ENCODE measurements around the gene IL6ST. TPM values are rescaled to one million over a fixed set of nuclear protein-coding genes. Genes with fewer than 3 reads are reported as not detected.
A peak's percentile ranks its signal among the peaks of the same experiment; 100 is the strongest.
"Not testable (repeated sequence)": the region's sequence is repeated elsewhere in the genome, so short reads cannot be mapped to it uniquely, and the experiment has no call there.

The IL6ST gene
- total RNA-seq, 5 donors from 2014 or later (not counting 1 experiment from before 2014, with no cell fraction given): 113 to 330 (median 129) TPM

DNA sequence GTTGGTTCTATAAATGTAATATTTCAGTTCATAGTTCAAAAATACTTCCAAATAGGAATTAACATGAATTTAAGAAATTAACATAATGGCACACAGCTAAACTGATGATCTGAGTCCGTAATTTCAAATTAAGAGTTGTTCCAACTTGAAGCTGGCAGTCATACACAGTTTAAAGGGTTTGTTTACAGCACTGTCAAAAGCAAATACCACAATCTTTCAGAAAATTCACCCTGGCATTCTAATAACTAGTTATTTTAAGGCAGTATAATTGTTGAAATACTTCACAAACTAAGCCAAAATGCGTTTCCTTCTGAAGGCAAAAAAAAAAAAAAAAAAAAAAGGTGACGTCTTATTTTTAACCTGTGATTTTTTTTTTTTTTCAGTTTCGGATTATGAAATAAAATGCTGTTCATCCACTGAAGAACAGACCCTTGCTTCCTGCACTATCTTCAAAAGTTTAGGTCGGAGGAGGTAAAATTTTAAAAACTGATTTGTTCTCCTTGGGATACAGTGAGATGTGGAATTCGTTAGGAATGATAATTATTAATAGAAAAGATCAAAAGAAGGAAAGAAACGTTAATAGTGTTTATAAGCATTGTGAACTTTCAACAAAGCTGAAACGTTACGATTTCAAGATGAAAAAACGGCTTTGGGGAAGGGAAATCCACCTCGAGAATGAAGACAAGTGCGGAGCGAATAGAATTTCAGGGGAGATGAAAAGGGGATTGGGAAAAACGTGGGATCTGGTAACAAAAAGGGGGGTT lies 850 bp downstream of the IL6ST start:
- H3K9me3 Mint-ChIP-seq: no peaks in the 10 kb centered on the region
- Histone ChIP-seq H3K4me1 (ENCODE audit: control insufficient read depth in 1 of 2, extremely low read depth in 1 of 2, insufficient read depth in 2 of 2, low read length in 2 of 2) (peaks cover 17 to 40% of the 10 kb centered on the region in 2 experiments), H3K4me3 (ENCODE audit: control insufficient read depth in 1 of 2, extremely low read depth in 1 of 2, low read length in 1 of 2) (peak overlapping the region; percentile 88 to 99), H3K27ac (ENCODE audit: low read length) (peak overlapping the region; percentile 88), H3K27me3 (replicated peaks in 1 of 2; ENCODE audit: control insufficient read depth in 2 of 2, extremely low read depth in 1 of 2, insufficient read depth in 2 of 2, low read length in 1 of 2) (no peaks in the 10 kb centered on the region), H3K36me3 (ENCODE audit: control insufficient read depth in 2 of 2, extremely low read depth in 1 of 2, insufficient read depth in 1 of 2, low read length in 1 of 2) (no peaks in the 10 kb centered on the region), H3K9me3 (no peaks in the 10 kb centered on the region)
- peaks cover 11% of the 10 kb centered on the region for H3K36me3 Mint-ChIP-seq
- H3K4me3 Mint-ChIP-seq: peak overlapping the region; percentile 93 to 99 (median 95)
- ChIA-PET CTCF (interaction anchor here in 1 of 2 donors (0.6 to 0.9 kb wide), 3 partner anchors 11 to 19 kb away, joined by 3 to 4 read pairs (median 3); no protein-coding TSS in a partner anchor), POLR2A (interaction anchor here (0.6 to 1.9 kb wide), 10 partner anchors 11 to 1681 kb away, joined by 3 to 9 read pairs (median 3); no protein-coding TSS in a partner anchor)
- H3K27me3 Mint-ChIP-seq: no peaks in the 10 kb centered on the region
- 0% methylated on average over 9 of the region's 14 CpGs for WGBS (ENCODE audit: insufficient coverage)
- peaks cover 61 to 69% (median 65%) of the 10 kb centered on the region in 3 donors for H3K4me1 Mint-ChIP-seq
- DNase-seq (peak in 1 of 35 experiments; percentile 66), ATAC-seq (replicated peaks in 1 of 4) (no peak)
- H3K27ac Mint-ChIP-seq: peak overlapping the region; percentile 95 to 100

DNA sequence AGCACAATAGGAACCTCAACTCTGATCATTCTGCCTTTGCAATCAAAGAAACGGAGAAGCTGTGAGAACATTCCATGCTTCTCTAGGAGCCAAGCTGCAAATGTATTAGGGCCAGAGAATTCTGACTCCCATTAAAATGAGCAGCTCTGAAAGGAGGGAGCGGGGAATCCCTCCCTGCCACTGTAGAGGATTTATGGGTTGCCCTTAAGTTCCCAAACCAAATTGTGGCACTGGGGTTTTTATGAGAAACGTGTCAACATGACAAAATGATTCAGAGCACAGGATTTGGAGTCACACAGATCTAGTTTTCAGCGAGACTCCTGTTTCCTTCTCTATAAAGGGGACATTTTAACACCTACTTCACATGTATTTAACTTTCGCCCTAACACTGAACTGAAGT lies 1.8 kb downstream of the IL6ST start:
- ATAC-seq (replicated peaks in 1 of 4) (no peak), DNase-seq (no peak)
- POLR2A ChIA-PET: interaction anchor here (0.6 to 1.9 kb wide), 5 partner anchors 10 to 66 kb away, joined by 3 to 8 read pairs (median 3); no protein-coding TSS in a partner anchor
- Mint-ChIP-seq H3K4me1 (peaks cover 59 to 75% (median 73%) of the 10 kb centered on the region in 3 donors), H3K27ac (peak overlapping the region; percentile 95 to 100), H3K9me3 (no peaks in the 10 kb centered on the region), H3K36me3 (peaks cover 11% of the 10 kb centered on the region), H3K27me3 (no peaks in the 10 kb centered on the region), H3K4me3 (peak overlapping the region; percentile 93 to 99 (median 95))
- no peaks in the 10 kb centered on the region for H3K9me3 ChIP-seq
- CTCF ChIA-PET: interaction anchor here in 1 of 2 donors (0.6 to 2.3 kb wide), 2 partner anchors 11 to 20 kb away, joined by 3 to 12 read pairs; no protein-coding TSS in a partner anchor
- H3K4me3 ChIP-seq (ENCODE audit: control insufficient read depth in 1 of 2, extremely low read depth in 1 of 2, low read length in 1 of 2): peak overlapping the region; percentile 88 to 99
- H3K36me3 ChIP-seq (ENCODE audit: control insufficient read depth in 2 of 2, extremely low read depth in 1 of 2, insufficient read depth in 1 of 2, low read length in 1 of 2): no peaks in the 10 kb centered on the region
- H3K27ac ChIP-seq (ENCODE audit: low read length): peak overlapping the region; percentile 88
- no peaks in the 10 kb centered on the region for H3K27me3 ChIP-seq (replicated peaks in 1 of 2; ENCODE audit: control insufficient read depth in 2 of 2, extremely low read depth in 1 of 2, insufficient read depth in 2 of 2, low read length in 1 of 2)
- WGBS (ENCODE audit: insufficient coverage): 0% methylated on average over 1 of the region's 5 CpGs
- peaks cover 24 to 43% of the 10 kb centered on the region in 2 experiments for H3K4me1 ChIP-seq (ENCODE audit: control insufficient read depth in 1 of 2, extremely low read depth in 1 of 2, insufficient read depth in 2 of 2, low read length in 2 of 2)

DNA sequence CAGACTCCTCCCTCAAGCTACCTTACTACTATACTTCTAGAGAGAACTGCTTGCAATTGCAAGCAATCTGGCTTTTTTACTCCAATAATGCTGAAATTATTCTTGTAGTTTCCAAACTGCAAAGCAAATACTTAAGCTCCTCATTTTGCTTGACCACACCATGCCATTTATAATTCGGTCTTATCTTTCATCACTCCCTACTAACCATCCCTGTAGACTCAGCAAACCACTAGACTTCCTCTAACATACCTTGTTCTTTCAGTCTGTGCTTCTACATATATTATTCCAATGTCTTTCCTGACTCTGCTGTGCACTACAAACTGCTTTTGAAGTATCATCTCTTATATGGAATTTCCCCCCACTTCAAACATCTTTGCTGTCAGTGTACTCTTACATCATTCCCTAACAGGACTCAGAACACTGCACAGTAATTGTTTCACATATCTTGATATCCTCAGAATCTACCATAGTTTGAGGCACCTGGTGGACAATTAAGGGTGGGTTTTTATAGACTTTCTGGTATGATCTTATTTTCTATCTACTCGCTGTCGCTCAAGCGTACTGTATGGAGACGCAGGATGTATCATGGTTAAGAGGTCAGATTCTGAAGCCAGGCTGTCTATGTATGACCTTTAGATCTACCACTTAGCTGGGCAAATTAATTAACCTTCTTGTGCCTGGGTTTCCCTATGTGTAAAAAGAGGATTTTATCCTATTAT lies 2.8 kb downstream of the IL6ST start:
- ChIA-PET CTCF (interaction anchor here (0.6 to 2.3 kb wide), 8 partner anchors 9 to 966 kb away, joined by 3 to 15 read pairs (median 4); no protein-coding TSS in a partner anchor), POLR2A (interaction anchor here (0.6 to 0.9 kb wide), 4 partner anchors 9 to 772 kb away, joined by 3 to 8 read pairs (median 4); no protein-coding TSS in a partner anchor)
- peak in 1 of 35 experiments; percentile 57 for DNase-seq
- Histone ChIP-seq H3K27ac (ENCODE audit: low read length) (peak overlapping the region; percentile 88), H3K36me3 (ENCODE audit: control insufficient read depth in 2 of 2, extremely low read depth in 1 of 2, insufficient read depth in 1 of 2, low read length in 1 of 2) (peaks cover 0 to 2% of the 10 kb centered on the region in 2 donors), H3K4me1 (ENCODE audit: control insufficient read depth in 1 of 2, extremely low read depth in 1 of 2, insufficient read depth in 2 of 2, low read length in 2 of 2) (peaks cover 25 to 46% of the 10 kb centered on the region in 2 experiments), H3K4me3 (ENCODE audit: control insufficient read depth in 1 of 2, extremely low read depth in 1 of 2, low read length in 1 of 2) (peak overlapping the region; percentile 88 to 99), H3K9me3 (no peaks in the 10 kb centered on the region), H3K27me3 (replicated peaks in 1 of 2; ENCODE audit: control insufficient read depth in 2 of 2, extremely low read depth in 1 of 2, insufficient read depth in 2 of 2, low read length in 1 of 2) (no peaks in the 10 kb centered on the region)
- peaks cover 14% of the 10 kb centered on the region for H3K36me3 Mint-ChIP-seq
- H3K27ac Mint-ChIP-seq: peak overlapping the region; percentile 95 to 100
- H3K9me3 Mint-ChIP-seq: no peaks in the 10 kb centered on the region
- peak overlapping the region; percentile 93 to 99 (median 95) for H3K4me3 Mint-ChIP-seq
- H3K4me1 Mint-ChIP-seq: peaks cover 65 to 79% (median 72%) of the 10 kb centered on the region in 3 donors
- WGBS (ENCODE audit: insufficient coverage): 27% methylated on average over 1 of the region's 5 CpGs
- ATAC-seq (replicated peaks in 1 of 4): peak in 1 of 4 experiments; percentile 2
- H3K27me3 Mint-ChIP-seq: no peaks in the 10 kb centered on the region

DNA sequence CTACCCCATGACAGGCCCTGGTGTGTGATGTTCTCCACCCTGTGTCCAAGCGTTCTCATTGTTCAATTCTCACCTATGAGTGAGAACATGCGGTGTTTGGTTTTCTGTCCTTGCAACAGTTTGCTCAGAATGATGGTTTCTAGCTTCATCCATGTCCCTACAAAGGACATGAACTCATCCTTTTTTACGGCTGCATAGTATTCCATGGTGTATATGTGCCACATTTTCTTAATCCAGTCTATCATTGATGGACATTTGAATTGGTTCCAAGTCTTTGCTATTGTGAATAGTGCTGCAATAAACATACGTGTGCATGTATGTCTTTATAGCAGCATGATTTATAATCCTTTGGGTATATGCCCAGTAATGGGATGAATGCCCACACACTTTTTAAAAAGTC lies 3.9 kb downstream of the IL6ST start:
- H3K9me3 ChIP-seq; H3K36me3 ChIP-seq (ENCODE audit: control insufficient read depth in 2 of 2, extremely low read depth in 1 of 2, insufficient read depth in 1 of 2, low read length in 1 of 2); ATAC-seq (replicated peaks in 1 of 4); H3K27me3 Mint-ChIP-seq; DNase-seq; H3K27ac ChIP-seq (ENCODE audit: low read length); H3K9me3 Mint-ChIP-seq; H3K27me3 ChIP-seq (replicated peaks in 1 of 2; ENCODE audit: control insufficient read depth in 2 of 2, extremely low read depth in 1 of 2, insufficient read depth in 2 of 2, low read length in 1 of 2); H3K4me3 ChIP-seq (ENCODE audit: control insufficient read depth in 1 of 2, extremely low read depth in 1 of 2, low read length in 1 of 2): not testable (repeated sequence)
- Mint-ChIP-seq H3K4me1 (peaks cover 68 to 80% (median 71%) of the 10 kb centered on the region in 3 donors), H3K36me3 (peaks cover 22% of the 10 kb centered on the region), H3K4me3 (peak overlapping the region; percentile 93 to 99 (median 95)), H3K27ac (peak overlapping the region; percentile 95 to 100)
- ChIA-PET CTCF (interaction anchor here (0.6 to 2.3 kb wide), 6 partner anchors 8 to 68 kb away, joined by 3 to 15 read pairs (median 9); no protein-coding TSS in a partner anchor), POLR2A (interaction anchor here (0.6 to 0.7 kb wide), 3 partner anchors 14 to 771 kb away, joined by 3 to 4 read pairs (median 4); no protein-coding TSS in a partner anchor)
- WGBS (ENCODE audit: insufficient coverage): no CpG with 5 or more reads among the region's 4 CpGs
- H3K4me1 ChIP-seq (ENCODE audit: control insufficient read depth in 1 of 2, extremely low read depth in 1 of 2, insufficient read depth in 2 of 2, low read length in 2 of 2): peaks cover 23 to 46% of the 10 kb centered on the region in 2 experiments

DNA sequence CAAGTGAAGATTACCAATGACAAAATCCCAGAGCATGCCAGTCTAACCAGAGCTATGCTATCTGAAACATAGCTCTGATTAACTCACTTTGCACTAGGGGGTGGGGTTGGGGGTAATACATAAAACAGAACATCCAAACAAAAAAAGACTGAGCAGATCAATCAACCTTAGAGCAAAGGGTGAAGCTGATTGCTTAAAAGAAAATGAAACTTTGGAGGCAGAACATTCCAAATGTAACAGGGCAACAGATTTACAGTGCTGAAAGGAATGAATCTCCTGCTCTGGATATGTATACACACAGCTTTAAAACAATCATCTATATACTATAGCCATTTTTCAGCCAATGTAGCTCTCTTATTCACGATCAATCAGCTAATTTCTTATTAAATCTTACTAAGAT lies 4.9 kb downstream of the IL6ST start:
- Histone ChIP-seq H3K4me1 (ENCODE audit: control insufficient read depth in 1 of 2, extremely low read depth in 1 of 2, insufficient read depth in 2 of 2, low read length in 2 of 2) (peaks cover 21 to 52% of the 10 kb centered on the region in 2 experiments), H3K27me3 (replicated peaks in 1 of 2; ENCODE audit: control insufficient read depth in 2 of 2, extremely low read depth in 1 of 2, insufficient read depth in 2 of 2, low read length in 1 of 2) (no peaks in the 10 kb centered on the region), H3K36me3 (ENCODE audit: control insufficient read depth in 2 of 2, extremely low read depth in 1 of 2, insufficient read depth in 1 of 2, low read length in 1 of 2) (peaks cover 0 to 5% of the 10 kb centered on the region in 2 donors), H3K4me3 (ENCODE audit: control insufficient read depth in 1 of 2, extremely low read depth in 1 of 2, low read length in 1 of 2) (peak overlapping the region in 1 of 2 donors; percentile 10), H3K9me3 (no peaks in the 10 kb centered on the region), H3K27ac (ENCODE audit: low read length) (no peak overlapping the region)
- ChIA-PET CTCF (interaction anchor here in 1 of 2 donors (0.6 kb wide), 1 partner anchor 15 kb away, joined by 3 read pairs; no protein-coding TSS in a partner anchor), POLR2A (interaction anchor here (0.6 to 1.3 kb wide), 6 partner anchors 10 to 67 kb away, joined by 3 to 7 read pairs (median 4); no protein-coding TSS in a partner anchor)
- peak overlapping the region; percentile 93 to 99 (median 95) for H3K4me3 Mint-ChIP-seq
- peaks cover 74 to 82% (median 78%) of the 10 kb centered on the region in 3 donors for H3K4me1 Mint-ChIP-seq
- H3K9me3 Mint-ChIP-seq: no peaks in the 10 kb centered on the region
- H3K27ac Mint-ChIP-seq: peak overlapping the region; percentile 83 to 95
- DNase-seq (no peak), ATAC-seq (replicated peaks in 1 of 4) (no peak)
- no CpG with 5 or more reads among the region's 1 CpG for WGBS (ENCODE audit: insufficient coverage)
- no peaks in the 10 kb centered on the region for H3K27me3 Mint-ChIP-seq
- H3K36me3 Mint-ChIP-seq: peaks cover 22% of the 10 kb centered on the region

All from T-cell (primary cell).